WERI-Rb-1 (cell line): ENCODE data around the gene NRXN3.

Source experiments
- DNase-seq: peaks from one replicate; pipeline ENCODE4 v3.0.0-alpha.2; 2020
- H3K27ac ChIP-seq: fragments of 250-450 bp; sonication (Bioruptor Pico); 2 replicates; pipeline ENCODE4 v1.5.1; 2020; ENCODE audit warnings: mild to moderate bottlenecking, moderate library complexity
- H3K27me3 ChIP-seq: fragments of 250-450 bp; sonication (Bioruptor Pico); 2 replicates; pipeline ENCODE4 v1.5.1; 2021; ENCODE audit warnings: mild to moderate bottlenecking, low read depth, moderate library complexity; ENCODE audit not compliant: insufficient read depth, severe bottlenecking
- H3K36me3 ChIP-seq: fragments of 250-450 bp; sonication (Bioruptor Pico); 2 replicates; pipeline ENCODE4 v1.5.1; 2020; ENCODE audit warnings: mild to moderate bottlenecking, moderate library complexity
- H3K4me3 ChIP-seq: 2 replicates; pipeline ENCODE4 v1.5.1; 2011; ENCODE audit warnings: low read depth, mild to moderate bottlenecking, control low read depth, low read length
- H3K9me3 ChIP-seq: fragments of 250-450 bp; sonication (Bioruptor Pico); 2 replicates; pipeline ENCODE4 v1.5.1; 2021; ENCODE audit warnings: mild to moderate bottlenecking, moderate library complexity; ENCODE audit not compliant: severe bottlenecking
- TF ChIP-seq, protein P1 (sequence below): IDR thresholded peaks from 2 replicates; pipeline ENCODE4 v1.5.1; 2011; ENCODE audit warnings: low read depth, mild to moderate bottlenecking, control low read depth, inconsistent platforms, low read length

The NRXN3 gene

DNA sequence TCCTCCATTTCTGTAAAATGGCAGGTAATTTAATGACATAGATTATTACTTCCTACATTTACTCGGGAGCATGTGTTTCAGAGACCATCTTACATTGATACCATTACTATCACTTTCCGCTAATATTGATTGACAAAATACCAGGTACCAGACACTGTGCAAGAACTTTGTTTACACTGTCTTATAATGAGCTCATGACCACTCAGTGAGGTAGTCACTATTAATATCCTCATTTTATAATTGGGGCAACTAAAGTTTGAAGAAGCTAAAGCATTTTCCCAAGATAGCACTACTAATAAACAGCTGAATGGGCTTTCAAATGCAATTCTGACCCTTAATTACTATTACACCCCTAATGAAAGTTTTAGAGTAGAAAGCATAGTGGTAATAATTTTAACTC lies 1306.4 kb downstream of the NRXN3 start:
- DNase-seq: no peak
- TF ChIP-seq, protein P1, sequence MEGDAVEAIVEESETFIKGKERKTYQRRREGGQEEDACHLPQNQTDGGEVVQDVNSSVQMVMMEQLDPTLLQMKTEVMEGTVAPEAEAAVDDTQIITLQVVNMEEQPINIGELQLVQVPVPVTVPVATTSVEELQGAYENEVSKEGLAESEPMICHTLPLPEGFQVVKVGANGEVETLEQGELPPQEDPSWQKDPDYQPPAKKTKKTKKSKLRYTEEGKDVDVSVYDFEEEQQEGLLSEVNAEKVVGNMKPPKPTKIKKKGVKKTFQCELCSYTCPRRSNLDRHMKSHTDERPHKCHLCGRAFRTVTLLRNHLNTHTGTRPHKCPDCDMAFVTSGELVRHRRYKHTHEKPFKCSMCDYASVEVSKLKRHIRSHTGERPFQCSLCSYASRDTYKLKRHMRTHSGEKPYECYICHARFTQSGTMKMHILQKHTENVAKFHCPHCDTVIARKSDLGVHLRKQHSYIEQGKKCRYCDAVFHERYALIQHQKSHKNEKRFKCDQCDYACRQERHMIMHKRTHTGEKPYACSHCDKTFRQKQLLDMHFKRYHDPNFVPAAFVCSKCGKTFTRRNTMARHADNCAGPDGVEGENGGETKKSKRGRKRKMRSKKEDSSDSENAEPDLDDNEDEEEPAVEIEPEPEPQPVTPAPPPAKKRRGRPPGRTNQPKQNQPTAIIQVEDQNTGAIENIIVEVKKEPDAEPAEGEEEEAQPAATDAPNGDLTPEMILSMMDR: no peak

DNA sequence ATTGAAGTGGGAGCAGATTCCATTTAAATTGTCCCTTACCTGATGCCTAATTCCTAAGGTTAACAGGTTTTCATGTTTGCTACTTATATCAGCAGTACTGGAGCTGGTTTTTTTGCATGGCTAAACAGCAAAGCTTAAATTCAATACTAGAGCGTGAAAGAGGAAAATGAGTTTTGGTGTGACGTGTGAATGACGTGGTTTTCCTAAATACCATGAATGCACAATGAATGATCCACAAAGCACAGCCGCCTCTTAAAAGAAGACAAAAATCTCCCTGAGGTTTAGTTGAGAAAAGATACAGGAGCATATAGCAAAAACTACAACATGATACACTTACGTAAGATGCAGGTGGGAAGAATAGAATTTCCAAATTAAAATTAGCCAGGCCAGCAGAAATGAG lies 1310.0 kb downstream of the NRXN3 start:
- Histone ChIP-seq H3K27me3 (no peaks in the 10 kb centered on the region), H3K4me3 (no peak overlapping the region), H3K9me3 (no peaks in the 10 kb centered on the region), H3K27ac (no peak overlapping the region), H3K36me3 (no peaks in the 10 kb centered on the region)
- no peak for DNase-seq
- TF ChIP-seq, protein P1: no peak

More for the DNA sequence above, 1306.4 kb downstream of the NRXN3 start:
- no peaks in the 10 kb centered on the region for H3K27me3 ChIP-seq
- H3K36me3 ChIP-seq: no peaks in the 10 kb centered on the region
- no peak overlapping the region for H3K4me3 ChIP-seq
- no peaks in the 10 kb centered on the region for H3K9me3 ChIP-seq
- no peak overlapping the region for H3K27ac ChIP-seq

DNA sequence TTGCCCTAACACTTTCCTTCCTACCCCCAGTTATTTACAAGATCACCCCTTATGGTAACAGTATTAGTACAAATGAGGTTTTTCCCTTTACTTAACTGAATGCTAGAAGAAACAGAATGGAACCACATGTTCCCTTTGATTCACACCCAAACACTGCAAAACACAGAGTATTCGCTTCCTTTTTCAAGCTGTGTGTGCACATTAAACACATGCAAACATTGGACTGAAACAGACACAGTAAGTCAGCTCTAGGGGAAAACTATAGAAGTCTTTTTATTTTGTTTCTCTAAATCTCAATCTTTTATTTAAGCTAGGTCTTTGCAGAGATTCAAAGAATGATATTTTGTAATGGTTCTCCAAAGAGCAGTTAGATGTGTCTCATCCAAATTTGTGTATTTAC lies 1312.7 kb downstream of the NRXN3 start:
- H3K27ac ChIP-seq: no peak overlapping the region
- no peaks in the 10 kb centered on the region for H3K27me3 ChIP-seq
- H3K9me3 ChIP-seq: no peaks in the 10 kb centered on the region
- TF ChIP-seq, protein P1: no peak
- DNase-seq: no peak
- H3K36me3 ChIP-seq: no peaks in the 10 kb centered on the region
- no peak overlapping the region for H3K4me3 ChIP-seq

DNA sequence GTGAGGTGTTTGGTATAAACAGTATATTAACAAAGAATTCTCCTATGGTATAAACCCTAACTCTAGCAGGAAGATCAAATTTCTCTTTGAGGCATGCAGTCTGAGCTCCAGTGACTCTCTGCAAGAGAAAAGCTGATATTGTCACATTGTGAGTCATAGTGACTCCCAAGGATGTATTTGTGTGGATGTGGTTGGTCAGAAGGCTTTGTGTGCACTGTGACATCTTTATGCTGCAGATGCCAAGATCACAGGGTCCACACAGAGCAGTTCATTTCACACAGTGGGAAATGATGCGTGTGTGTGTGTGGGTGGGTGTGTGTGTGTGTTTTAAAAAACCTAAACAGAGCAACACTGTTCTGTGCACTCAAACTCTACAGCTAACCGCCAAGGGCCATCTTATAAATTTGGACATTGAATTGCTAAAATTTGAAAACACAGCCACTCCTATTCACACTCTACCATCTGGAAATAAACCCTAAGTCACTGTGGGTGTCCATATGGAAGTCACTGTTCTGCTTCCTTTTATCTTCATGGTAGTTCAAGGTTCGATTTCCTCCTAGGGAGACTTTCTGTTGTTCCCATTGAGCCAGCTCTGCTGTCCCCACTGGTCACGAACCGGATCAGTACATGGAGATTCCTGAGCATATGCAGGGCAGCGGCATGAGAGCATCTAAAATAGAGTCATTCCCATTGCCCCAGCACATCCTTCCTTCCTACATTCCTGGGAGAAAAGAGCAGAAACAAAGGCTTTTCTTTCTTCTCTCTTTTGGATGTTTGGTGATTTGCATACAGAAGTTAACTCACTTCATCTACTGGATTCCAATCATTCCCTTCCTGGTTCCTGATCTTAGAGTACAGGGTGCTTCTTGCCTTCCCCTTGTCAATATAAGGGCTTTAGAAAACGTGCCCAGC lies 1313.6 kb downstream of the NRXN3 start:
- no peak for DNase-seq
- Histone ChIP-seq H3K27ac (no peak overlapping the region), H3K9me3 (no peaks in the 10 kb centered on the region), H3K4me3 (no peak overlapping the region), H3K27me3 (no peaks in the 10 kb centered on the region), H3K36me3 (no peaks in the 10 kb centered on the region)
- TF ChIP-seq, protein P1: no peak

DNA sequence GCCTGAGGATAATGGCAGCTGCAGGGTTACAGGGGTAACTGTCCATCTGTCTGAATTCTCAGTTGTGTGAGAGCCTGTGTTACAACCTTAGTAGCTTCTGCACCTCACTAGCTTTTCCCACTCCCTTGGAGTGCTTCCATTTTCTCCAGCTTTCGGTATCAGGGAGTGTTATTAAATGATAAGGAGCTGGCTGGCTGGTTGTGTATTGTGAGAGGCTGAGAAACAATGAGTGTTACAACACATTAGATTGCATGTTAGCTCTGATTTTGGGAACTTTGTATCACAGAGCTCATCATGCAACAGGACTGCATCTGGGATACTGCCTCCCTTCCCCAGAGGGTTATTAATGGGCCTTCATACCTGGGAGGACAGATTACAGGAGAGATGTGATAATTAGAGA lies 1317.5 kb downstream of the NRXN3 start:
- H3K4me3 ChIP-seq: no peak overlapping the region
- H3K27ac ChIP-seq: no peak overlapping the region
- DNase-seq: no peak
- H3K27me3 ChIP-seq: no peaks in the 10 kb centered on the region
- no peaks in the 10 kb centered on the region for H3K36me3 ChIP-seq
- TF ChIP-seq, protein P1: no peak
- no peaks in the 10 kb centered on the region for H3K9me3 ChIP-seq
